Epithelial cell of esophagus (primary cell): Measurements from ENCODE around the gene TCP1.
A peak's percentile ranks its signal among the peaks of the same experiment; 100 is the strongest.

Experiments used
- DNase-seq: peaks from one replicate; pipeline ENCODE4 v3.0.0; 2010; ENCODE audit warnings: low read depth
- H3K4me3 ChIP-seq: 2 replicates; pipeline ENCODE4 v1.5.1; 2011; ENCODE audit warnings: mild to moderate bottlenecking, low read length, control low read depth
- TF ChIP-seq, protein P1 (sequence below): IDR thresholded peaks from 2 replicates; pipeline ENCODE4 v1.5.1; 2011; ENCODE audit warnings: low read depth, mild to moderate bottlenecking, low read length, control low read depth, inconsistent platforms; ENCODE audit not compliant: insufficient read depth; ENCODE audit errors: missing control alignments

Gene TCP1

DNA sequence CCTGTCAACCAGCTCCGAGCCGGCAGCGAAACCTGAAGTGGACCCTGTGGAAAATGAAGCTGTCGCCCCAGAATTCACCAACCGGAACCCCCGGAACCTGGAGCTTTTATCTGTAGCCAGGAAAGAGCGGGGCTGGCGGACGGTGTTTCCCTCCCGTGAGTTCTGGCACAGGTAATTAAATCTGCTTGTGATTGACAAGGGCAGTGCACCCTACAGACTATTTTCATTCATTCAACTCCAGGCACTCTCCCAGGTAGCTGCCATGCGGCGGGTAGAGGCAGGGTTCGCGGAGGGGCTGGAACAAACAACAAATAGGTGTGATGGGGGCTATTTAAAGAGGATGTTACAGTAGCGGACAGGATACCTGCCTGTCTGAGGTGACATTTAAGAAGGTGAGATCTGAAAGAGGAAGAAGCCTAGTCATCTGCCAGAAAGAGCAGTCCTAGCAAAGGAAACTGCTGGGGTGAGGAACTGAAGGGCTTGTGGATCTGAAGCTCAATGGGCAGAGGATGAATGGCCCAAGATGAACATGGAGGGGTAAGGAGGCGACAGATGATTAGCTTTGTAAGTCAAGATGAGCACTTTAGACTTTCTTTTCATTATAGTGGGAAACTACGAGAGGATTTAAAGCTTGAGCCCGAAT lies 1.7 kb upstream of the TCP1 start:
- TF ChIP-seq, protein P1, sequence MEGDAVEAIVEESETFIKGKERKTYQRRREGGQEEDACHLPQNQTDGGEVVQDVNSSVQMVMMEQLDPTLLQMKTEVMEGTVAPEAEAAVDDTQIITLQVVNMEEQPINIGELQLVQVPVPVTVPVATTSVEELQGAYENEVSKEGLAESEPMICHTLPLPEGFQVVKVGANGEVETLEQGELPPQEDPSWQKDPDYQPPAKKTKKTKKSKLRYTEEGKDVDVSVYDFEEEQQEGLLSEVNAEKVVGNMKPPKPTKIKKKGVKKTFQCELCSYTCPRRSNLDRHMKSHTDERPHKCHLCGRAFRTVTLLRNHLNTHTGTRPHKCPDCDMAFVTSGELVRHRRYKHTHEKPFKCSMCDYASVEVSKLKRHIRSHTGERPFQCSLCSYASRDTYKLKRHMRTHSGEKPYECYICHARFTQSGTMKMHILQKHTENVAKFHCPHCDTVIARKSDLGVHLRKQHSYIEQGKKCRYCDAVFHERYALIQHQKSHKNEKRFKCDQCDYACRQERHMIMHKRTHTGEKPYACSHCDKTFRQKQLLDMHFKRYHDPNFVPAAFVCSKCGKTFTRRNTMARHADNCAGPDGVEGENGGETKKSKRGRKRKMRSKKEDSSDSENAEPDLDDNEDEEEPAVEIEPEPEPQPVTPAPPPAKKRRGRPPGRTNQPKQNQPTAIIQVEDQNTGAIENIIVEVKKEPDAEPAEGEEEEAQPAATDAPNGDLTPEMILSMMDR = no peak
- peak; percentile 20 for DNase-seq
- H3K4me3 ChIP-seq = peak overlapping the region; percentile 80

- TF ChIP-seq, protein P1 = peak; percentile 5
- DNase-seq = peak; percentile 98
- H3K4me3 ChIP-seq = peak within 1 kb of the TSS; percentile 80
These were observed 950 bp upstream of the TCP1 start, which contains the start of gene MRPL18 for GRCh38 chr6:159790149-159790955. Gene MRPL18 (plus strand): TSS chr6:159790467. CDS start chr6:159790588, 121 bp downstream.

DNA sequence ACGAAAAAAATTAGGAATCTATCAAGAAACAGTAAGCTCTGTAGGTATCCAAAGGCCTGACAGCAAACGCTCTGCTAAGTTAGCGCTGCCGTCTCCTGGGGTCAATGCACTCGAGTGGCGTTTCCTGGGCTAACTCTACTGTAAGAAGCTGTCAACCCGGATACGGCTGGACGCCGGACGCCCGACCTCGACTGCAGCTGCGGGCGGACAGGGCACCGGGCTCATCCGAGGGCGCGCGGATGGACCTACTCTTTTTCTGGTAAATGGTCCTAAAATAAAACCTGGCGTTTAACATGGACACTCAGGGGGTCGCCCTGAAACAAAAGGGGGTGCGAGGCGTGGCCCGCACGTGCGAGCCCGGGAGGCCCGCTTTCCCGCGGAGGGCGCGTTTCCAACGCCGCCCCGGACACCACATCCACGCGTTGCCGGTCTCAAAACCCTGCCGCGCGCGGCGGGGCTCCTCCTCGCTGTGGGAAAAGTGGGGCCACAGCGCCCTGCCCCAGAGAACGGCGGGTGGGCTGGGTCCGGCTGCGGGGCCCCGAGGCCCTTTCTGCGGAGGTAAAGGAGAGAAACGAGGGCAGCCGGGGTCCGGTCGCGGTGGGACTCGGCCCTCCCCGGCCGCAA lies 537 bp downstream of the TCP1 start:
- DNase-seq = peak; percentile 38
- TF ChIP-seq, protein P1 = no peak
- H3K4me3 ChIP-seq = peak overlapping the region; percentile 80

- TF ChIP-seq, protein P1 = no peak
- no peak for DNase-seq
- H3K4me3 ChIP-seq = peak overlapping the region; percentile 80
These were observed 1.1 kb downstream of the TCP1 start for GRCh38 chr6:159788276-159788675.

DNA sequence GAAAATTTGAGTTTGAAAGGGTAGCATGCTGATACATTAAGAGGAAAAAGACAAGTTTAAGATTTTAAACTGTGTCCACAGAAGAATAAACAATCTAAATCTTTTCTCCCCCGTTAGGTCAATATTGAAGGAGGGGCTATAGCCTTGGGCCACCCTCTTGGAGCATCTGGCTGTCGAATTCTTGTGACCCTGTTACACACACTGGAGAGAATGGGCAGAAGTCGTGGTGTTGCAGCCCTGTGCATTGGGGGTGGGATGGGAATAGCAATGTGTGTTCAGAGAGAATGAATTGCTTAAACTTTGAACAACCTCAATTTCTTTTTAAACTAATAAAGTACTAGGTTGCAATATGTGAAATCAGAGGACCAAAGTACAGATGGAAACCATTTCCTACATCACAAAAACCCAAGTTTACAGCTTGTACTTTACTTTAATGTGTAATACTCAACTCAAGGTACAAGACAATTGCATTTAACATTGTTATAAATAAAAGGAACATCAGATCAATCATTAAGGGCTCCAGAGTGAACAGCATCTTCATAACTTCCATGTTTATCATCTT lies 10.8 kb downstream of the TCP1 start:
- no peak overlapping the region for H3K4me3 ChIP-seq
- no peak for DNase-seq
- TF ChIP-seq, protein P1 = no peak

GRCh38 chr6:159778131-159778530 lies 11.3 kb downstream of the TCP1 start:
- TF ChIP-seq, protein P1 = no peak
- no peak for DNase-seq
- H3K4me3 ChIP-seq = no peak overlapping the region
